Ovary (tissue), 3 donors: ENCODE data around the gene CPXM1.

Experiments
- CTCF ChIP-seq, 3 donors: fragments of 450-650 bp in 2 of 3; fragments of 200-600 bp in 1 of 3; IDR thresholded peaks; one replicate each; pipeline versions ENCODE4 v1.5.1 to v1.8.0; 2016 to 2022; ENCODE audit warnings: antibody characterized with exemption in 3 of 3, mild to moderate bottlenecking in 1 of 3
- EP300 ChIP-seq: sonication (generic); formaldehyde crosslinking; IDR thresholded peaks from one replicate; pipeline ENCODE4 v1.6.1; 2017; ENCODE audit warnings: antibody characterized with exemption
- POLR2A ChIP-seq: fragments of 450-650 bp; IDR thresholded peaks from one replicate; pipeline ENCODE4 v1.6.1; 2017; ENCODE audit warnings: antibody characterized with exemption, mild to moderate bottlenecking, moderate library complexity
- donor health status: DM: no; HTN: no; CAD: no.

- TF ChIP-seq EP300 (no peak), CTCF (IDR thresholded peaks at IDR 0.05) (no peak), POLR2A (no peak)
These were observed 31.8 kb downstream of the CPXM1 start for GRCh38 chr20:2768632-2769015.
